ENCODE measurements around the gene BCL2L11. TPM values are rescaled to one million over a fixed set of nuclear protein-coding genes. Genes with fewer than 3 reads are reported as not detected.

BCL2L11 gene
- total and polyA plus RNA-seq, 2 experiments from 2014 or later, result 12.3 to 25.3 TPM

DNA sequence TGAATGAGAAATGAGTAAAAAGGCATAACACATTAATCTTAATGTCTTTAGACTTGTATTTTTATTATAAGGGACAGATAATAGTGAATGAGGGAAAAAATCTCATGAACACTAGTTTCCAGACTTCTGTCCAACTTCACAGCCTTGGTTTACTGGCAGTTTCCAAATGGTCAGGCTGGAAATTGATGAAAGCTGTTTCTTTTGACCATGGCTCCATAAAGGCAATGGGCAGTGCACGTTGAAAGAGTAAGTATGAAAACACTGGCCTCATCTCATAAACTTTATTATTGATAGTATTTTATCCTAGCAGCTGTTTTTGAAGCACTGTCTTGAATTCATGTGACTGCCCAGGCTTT lies 23.1 kb downstream of the BCL2L11 start:
- WGBS (ENCODE audit: low lambda C conversion rate, missing lambda C conversion rate), result 63% methylated on average over 1 of the region's 1 CpG
- Histone ChIP-seq H3K4me2 (no peak overlapping the region), H3K4me1 (ENCODE audit: insufficient read depth) (no peaks in the 10 kb centered on the region), H3K36me3 (replicated peaks; ENCODE audit: insufficient read depth, low read depth) (peaks cover 4% of the 10 kb centered on the region), H3K4me3 (no peak overlapping the region), H3K27me3 (no peaks in the 10 kb centered on the region), H3K79me2 (peaks cover 89% of the 10 kb centered on the region), H3K9me3 (ENCODE audit: low read depth) (no peaks in the 10 kb centered on the region), H3K9me2 (replicated peaks; ENCODE audit: insufficient read depth) (no peaks in the 10 kb centered on the region), H4K20me1 (ENCODE audit: insufficient read depth, poor library complexity, severe bottlenecking) (peaks cover 88% of the 10 kb centered on the region), H2AFZ (no peak overlapping the region), H3K27ac (no peak overlapping the region)
- TF ChIP-seq, protein P1, sequence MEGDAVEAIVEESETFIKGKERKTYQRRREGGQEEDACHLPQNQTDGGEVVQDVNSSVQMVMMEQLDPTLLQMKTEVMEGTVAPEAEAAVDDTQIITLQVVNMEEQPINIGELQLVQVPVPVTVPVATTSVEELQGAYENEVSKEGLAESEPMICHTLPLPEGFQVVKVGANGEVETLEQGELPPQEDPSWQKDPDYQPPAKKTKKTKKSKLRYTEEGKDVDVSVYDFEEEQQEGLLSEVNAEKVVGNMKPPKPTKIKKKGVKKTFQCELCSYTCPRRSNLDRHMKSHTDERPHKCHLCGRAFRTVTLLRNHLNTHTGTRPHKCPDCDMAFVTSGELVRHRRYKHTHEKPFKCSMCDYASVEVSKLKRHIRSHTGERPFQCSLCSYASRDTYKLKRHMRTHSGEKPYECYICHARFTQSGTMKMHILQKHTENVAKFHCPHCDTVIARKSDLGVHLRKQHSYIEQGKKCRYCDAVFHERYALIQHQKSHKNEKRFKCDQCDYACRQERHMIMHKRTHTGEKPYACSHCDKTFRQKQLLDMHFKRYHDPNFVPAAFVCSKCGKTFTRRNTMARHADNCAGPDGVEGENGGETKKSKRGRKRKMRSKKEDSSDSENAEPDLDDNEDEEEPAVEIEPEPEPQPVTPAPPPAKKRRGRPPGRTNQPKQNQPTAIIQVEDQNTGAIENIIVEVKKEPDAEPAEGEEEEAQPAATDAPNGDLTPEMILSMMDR (IDR thresholded peaks at IDR 0.05; ENCODE audit: poor library complexity), result no peak
- no peak for TF ChIP-seq EZH2 (IDR thresholded peaks at IDR 0.05; ENCODE audit: borderline replicate concordance)
- no peak for TF ChIP-seq EZH2phosphoT487 (IDR thresholded peaks at IDR 0.05; ENCODE audit: low read depth, severe bottlenecking, unreplicated experiment)
- DNase-seq (ENCODE audit: low spot score), result no peak

DNA sequence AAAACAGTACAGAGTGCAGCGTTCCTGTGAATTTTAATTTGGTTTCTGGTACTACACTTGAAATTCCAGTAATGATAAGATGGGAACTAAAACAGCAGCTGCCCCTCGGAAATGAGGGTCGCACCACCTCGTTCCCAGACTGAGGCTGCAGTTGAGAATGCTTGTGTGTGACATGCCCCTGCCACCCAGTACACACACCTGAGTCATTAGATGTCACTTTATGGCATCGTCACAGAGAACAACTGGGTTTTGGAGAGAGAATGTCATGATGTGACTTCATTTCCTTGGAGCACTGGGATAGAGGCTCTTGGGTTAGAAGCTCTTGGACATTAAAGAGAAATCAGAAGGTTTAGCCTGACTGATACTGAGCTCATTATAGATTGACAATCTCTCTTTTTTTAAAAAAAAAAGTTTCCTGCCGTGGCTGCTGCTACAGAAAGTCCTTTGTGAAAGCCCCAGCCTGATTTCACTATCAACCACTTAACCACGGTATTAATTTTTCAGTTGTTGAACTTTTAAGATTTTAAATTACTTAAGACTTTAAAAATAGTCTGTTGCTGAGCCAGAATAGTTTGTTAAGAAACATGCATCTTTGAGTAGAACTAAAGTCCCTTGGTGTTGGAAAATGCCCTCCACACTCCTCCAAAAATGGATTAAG lies 24.5 kb downstream of the BCL2L11 start:
- peaks cover 86% of the 10 kb centered on the region for H4K20me1 ChIP-seq (ENCODE audit: insufficient read depth, poor library complexity, severe bottlenecking)
- no peak overlapping the region for H2AFZ ChIP-seq
- H3K79me2 ChIP-seq, result peaks cover 86% of the 10 kb centered on the region
- no peak overlapping the region for H3K4me3 ChIP-seq
- 91% methylated on average over 7 of the region's 7 CpGs for WGBS (ENCODE audit: low lambda C conversion rate, missing lambda C conversion rate)
- no peaks in the 10 kb centered on the region for H3K27me3 ChIP-seq
- no peak overlapping the region for H3K4me2 ChIP-seq
- no peaks in the 10 kb centered on the region for H3K9me3 ChIP-seq (ENCODE audit: low read depth)
- peaks cover 5% of the 10 kb centered on the region for H3K4me1 ChIP-seq (ENCODE audit: insufficient read depth)
- no peaks in the 10 kb centered on the region for H3K36me3 ChIP-seq (replicated peaks; ENCODE audit: insufficient read depth, low read depth)
- DNase-seq (ENCODE audit: low spot score), result no peak
- TF ChIP-seq, protein P1 (IDR thresholded peaks at IDR 0.05; ENCODE audit: poor library complexity), result no peak
- TF ChIP-seq EZH2phosphoT487 (IDR thresholded peaks at IDR 0.05; ENCODE audit: low read depth, severe bottlenecking, unreplicated experiment) (no peak), EZH2 (IDR thresholded peaks at IDR 0.05; ENCODE audit: borderline replicate concordance) (no peak)
- H3K27ac ChIP-seq, result no peak overlapping the region
- H3K9me2 ChIP-seq (replicated peaks; ENCODE audit: insufficient read depth), result no peaks in the 10 kb centered on the region

- no peak for DNase-seq (ENCODE audit: low spot score)
- WGBS (ENCODE audit: low lambda C conversion rate, missing lambda C conversion rate), result 83% methylated on average over 2 of the region's 2 CpGs
- H2AFZ ChIP-seq, result no peak overlapping the region
- H3K4me3 ChIP-seq, result no peak overlapping the region
- no peaks in the 10 kb centered on the region for H3K9me3 ChIP-seq (ENCODE audit: low read depth)
- H3K27ac ChIP-seq, result no peak overlapping the region
- TF ChIP-seq EZH2phosphoT487 (IDR thresholded peaks at IDR 0.05; ENCODE audit: low read depth, severe bottlenecking, unreplicated experiment), result no peak
- TF ChIP-seq EZH2 (IDR thresholded peaks at IDR 0.05; ENCODE audit: borderline replicate concordance), result no peak
- TF ChIP-seq, protein P1 (IDR thresholded peaks at IDR 0.05; ENCODE audit: poor library complexity), result no peak
- H3K27me3 ChIP-seq, result no peaks in the 10 kb centered on the region
- peaks cover 79% of the 10 kb centered on the region for H4K20me1 ChIP-seq (ENCODE audit: insufficient read depth, poor library complexity, severe bottlenecking)
- H3K36me3 ChIP-seq (replicated peaks; ENCODE audit: insufficient read depth, low read depth), result no peaks in the 10 kb centered on the region
- H3K4me1 ChIP-seq (ENCODE audit: insufficient read depth), result peaks cover 5% of the 10 kb centered on the region
- H3K79me2 ChIP-seq, result peaks cover 86% of the 10 kb centered on the region
- no peak overlapping the region for H3K4me2 ChIP-seq
- H3K9me2 ChIP-seq (replicated peaks; ENCODE audit: insufficient read depth), result no peaks in the 10 kb centered on the region
Measured at GRCh38 chr2:111145951-111146350, 25.2 kb downstream of the BCL2L11 start.

Data from hepatocyte (in vitro differentiated cells).